ENCODE data around the gene EYA3.

GRCh38 chr1:27972141-27972540 is 116.3 kb downstream of the EYA3 start:
- no peak for TF ChIP-seq POLR2A (IDR thresholded peaks at IDR 0.05)
- TF ChIP-seq, protein P1, sequence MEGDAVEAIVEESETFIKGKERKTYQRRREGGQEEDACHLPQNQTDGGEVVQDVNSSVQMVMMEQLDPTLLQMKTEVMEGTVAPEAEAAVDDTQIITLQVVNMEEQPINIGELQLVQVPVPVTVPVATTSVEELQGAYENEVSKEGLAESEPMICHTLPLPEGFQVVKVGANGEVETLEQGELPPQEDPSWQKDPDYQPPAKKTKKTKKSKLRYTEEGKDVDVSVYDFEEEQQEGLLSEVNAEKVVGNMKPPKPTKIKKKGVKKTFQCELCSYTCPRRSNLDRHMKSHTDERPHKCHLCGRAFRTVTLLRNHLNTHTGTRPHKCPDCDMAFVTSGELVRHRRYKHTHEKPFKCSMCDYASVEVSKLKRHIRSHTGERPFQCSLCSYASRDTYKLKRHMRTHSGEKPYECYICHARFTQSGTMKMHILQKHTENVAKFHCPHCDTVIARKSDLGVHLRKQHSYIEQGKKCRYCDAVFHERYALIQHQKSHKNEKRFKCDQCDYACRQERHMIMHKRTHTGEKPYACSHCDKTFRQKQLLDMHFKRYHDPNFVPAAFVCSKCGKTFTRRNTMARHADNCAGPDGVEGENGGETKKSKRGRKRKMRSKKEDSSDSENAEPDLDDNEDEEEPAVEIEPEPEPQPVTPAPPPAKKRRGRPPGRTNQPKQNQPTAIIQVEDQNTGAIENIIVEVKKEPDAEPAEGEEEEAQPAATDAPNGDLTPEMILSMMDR (IDR thresholded peaks at IDR 0.05), result no peak
